ENCODE data around the gene TMEM170A.
"Not testable (repeated sequence)": the region's sequence is repeated elsewhere in the genome, so short reads cannot be mapped to it uniquely, and the experiment has no call there.

Gene TMEM170A

GRCh38 chr16:75464122-75464918, at the start of gene TMEM170A:
TSS of gene TMEM170A (minus strand) at chr16:75464689. CDS start at chr16:75464600, 89 bp downstream.
- DNase-seq (ENCODE audit: low read depth): peak; percentile 99

GRCh38 chr16:75506574-75506973, 42.1 kb upstream of the TMEM170A start:
- DNase-seq (ENCODE audit: low read depth): peak; percentile 90

- no peak for DNase-seq (ENCODE audit: low read depth)
Observed at GRCh38 chr16:75506107-75506506, 41.6 kb upstream of the TMEM170A start.

GRCh38 chr16:75503801-75504200, 39.3 kb upstream of the TMEM170A start:
- no peak for DNase-seq (ENCODE audit: low read depth)

- peak; percentile 33 for DNase-seq (ENCODE audit: low read depth)
Observed at GRCh38 chr16:75502916-75503605, 38.6 kb upstream of the TMEM170A start.

- DNase-seq (ENCODE audit: low read depth): not testable (repeated sequence)
Observed at GRCh38 chr16:75501820-75502219, 37.3 kb upstream of the TMEM170A start.

GRCh38 chr16:75501359-75501758, 36.9 kb upstream of the TMEM170A start:
- no peak for DNase-seq (ENCODE audit: low read depth)

- not testable (repeated sequence) for DNase-seq (ENCODE audit: low read depth)
Observed at GRCh38 chr16:75498605-75499322, 34.3 kb upstream of the TMEM170A start.

- DNase-seq (ENCODE audit: low read depth): no peak
Observed at GRCh38 chr16:75497558-75497957, 33.1 kb upstream of the TMEM170A start.

GRCh38 chr16:75495076-75495674, 30.7 kb upstream of the TMEM170A start, which contains the start of gene CHST6:
TSS of gene CHST6 (minus strand) at chr16:75495441. CDS start at chr16:75479828, 15,613 bp downstream.
- DNase-seq (ENCODE audit: low read depth): peak; percentile 43

GRCh38 chr16:75494661-75495075, 30.2 kb upstream of the TMEM170A start:
- no peak for DNase-seq (ENCODE audit: low read depth)

- no peak for DNase-seq (ENCODE audit: low read depth)
Observed at GRCh38 chr16:75494184-75494583, 29.7 kb upstream of the TMEM170A start.

- DNase-seq (ENCODE audit: low read depth): peak; percentile 44
Observed at GRCh38 chr16:75491876-75492275, 27.4 kb upstream of the TMEM170A start.

GRCh38 chr16:75488322-75488721, 23.8 kb upstream of the TMEM170A start:
- no peak for DNase-seq (ENCODE audit: low read depth)

- DNase-seq (ENCODE audit: low read depth): no peak
Observed at GRCh38 chr16:75486676-75487313, 22.3 kb upstream of the TMEM170A start.

- DNase-seq (ENCODE audit: low read depth): no peak
Observed at GRCh38 chr16:75486014-75486675, 21.7 kb upstream of the TMEM170A start.

GRCh38 chr16:75485230-75486013, 20.9 kb upstream of the TMEM170A start:
- DNase-seq (ENCODE audit: low read depth): no peak

GRCh38 chr16:75483222-75483621, 18.7 kb upstream of the TMEM170A start:
- DNase-seq (ENCODE audit: low read depth): peak; percentile 46

GRCh38 chr16:75482434-75483205, 18.1 kb upstream of the TMEM170A start:
- no peak for DNase-seq (ENCODE audit: low read depth)
